Skeletal muscle cell (primary cell): ENCODE data around the gene TMC7.
"Not testable (repeated sequence)": the region's sequence is repeated elsewhere in the genome, so short reads cannot be mapped to it uniquely, and the experiment has no call there.

Experiments
- DNase-seq: peaks from one replicate; pipeline ENCODE4 v3.0.0-alpha.2; 2010; ENCODE audit warnings: low read depth
- H3K4me3 ChIP-seq: 2 replicates; pipeline ENCODE4 v1.5.1; 2011; ENCODE audit warnings: low read depth, mild to moderate bottlenecking, control low read depth, low read length, moderate library complexity

The TMC7 gene

GRCh38 chr16:18983565-18984434 lies at the start of gene TMC7:
TMC7 (plus strand) TSS chr16:18983934; CDS start chr16:18984064, 130 bp downstream.
- peak; percentile 45 for DNase-seq
- peak within 1 kb of the TSS; percentile 54 for H3K4me3 ChIP-seq

- H3K4me3 ChIP-seq, result no peak overlapping the region
Measured at GRCh38 chr16:18936727-18937340, 46.9 kb upstream of the TMC7 start.

GRCh38 chr16:18937390-18937789 lies 46.3 kb upstream of the TMC7 start:
- H3K4me3 ChIP-seq, result no peak overlapping the region

More at GRCh38 chr16:18936727-18937340, 46.9 kb upstream of the TMC7 start:
- DNase-seq, result no peak

GRCh38 chr16:18938986-18939385 lies 44.7 kb upstream of the TMC7 start:
- DNase-seq, result no peak
- H3K4me3 ChIP-seq, result no peak overlapping the region

More at GRCh38 chr16:18937390-18937789, 46.3 kb upstream of the TMC7 start:
- DNase-seq, result no peak

- no peak for DNase-seq
Measured at GRCh38 chr16:18941471-18941870, 42.3 kb upstream of the TMC7 start.

GRCh38 chr16:18942061-18942460 lies 41.7 kb upstream of the TMC7 start:
- H3K4me3 ChIP-seq, result no peak overlapping the region
- no peak for DNase-seq

More at GRCh38 chr16:18941471-18941870, 42.3 kb upstream of the TMC7 start:
- H3K4me3 ChIP-seq, result no peak overlapping the region

GRCh38 chr16:18943414-18943813 lies 40.3 kb upstream of the TMC7 start:
- DNase-seq, result no peak
- no peak overlapping the region for H3K4me3 ChIP-seq

- H3K4me3 ChIP-seq, result no peak overlapping the region
- no peak for DNase-seq
Measured at GRCh38 chr16:18945233-18945632, 38.5 kb upstream of the TMC7 start.

- no peak for DNase-seq
- no peak overlapping the region for H3K4me3 ChIP-seq
Measured at GRCh38 chr16:18948372-18949020, 35.2 kb upstream of the TMC7 start.

GRCh38 chr16:18950469-18951185 lies 33.1 kb upstream of the TMC7 start:
- no peak overlapping the region for H3K4me3 ChIP-seq
- DNase-seq, result no peak

GRCh38 chr16:18953547-18953946 lies 30.2 kb upstream of the TMC7 start:
- DNase-seq, result no peak
- H3K4me3 ChIP-seq, result no peak overlapping the region

- DNase-seq, H3K4me3 ChIP-seq: not testable (repeated sequence)
Measured at GRCh38 chr16:18955874-18956580, 27.7 kb upstream of the TMC7 start.

GRCh38 chr16:18956658-18957241 lies 27.0 kb upstream of the TMC7 start:
- H3K4me3 ChIP-seq, DNase-seq: not testable (repeated sequence)

GRCh38 chr16:18958621-18959029 lies 25.1 kb upstream of the TMC7 start:
- DNase-seq, result no peak
- H3K4me3 ChIP-seq, result no peak overlapping the region

GRCh38 chr16:18959031-18959505 lies 24.7 kb upstream of the TMC7 start:
- DNase-seq, result no peak
- H3K4me3 ChIP-seq, result no peak overlapping the region

- DNase-seq, result no peak
- H3K4me3 ChIP-seq, result no peak overlapping the region
Measured at GRCh38 chr16:18965555-18965954, 18.2 kb upstream of the TMC7 start.

- DNase-seq, result no peak
- H3K4me3 ChIP-seq, result no peak overlapping the region
Measured at GRCh38 chr16:18966791-18967190, 16.9 kb upstream of the TMC7 start.

GRCh38 chr16:18969050-18969854 lies 14.5 kb upstream of the TMC7 start:
- H3K4me3 ChIP-seq, result peak overlapping the region; percentile 40
- DNase-seq, result peak; percentile 17
